ENCODE results near the gene EPS8L3. TPM values are rescaled to one million over a fixed set of nuclear protein-coding genes. Genes with fewer than 3 reads are reported as not detected.

The EPS8L3 gene
- total and polyA plus RNA-seq, 9 of the 15 experiments (the other 6 are each of a cell fraction or from before 2014, with no cell fraction given) = 0.09 to 0.42 (median 0.14) TPM; not detected in 5

- TF ChIP-seq MYC (IDR thresholded peaks at IDR 0.05; ENCODE audit: low read depth, low read length) (peak; percentile 54; the same call in 1 of the 2 replicates), MYC (CRISPR knock-in tag; IDR thresholded peaks at IDR 0.05; ENCODE audit: borderline replicate concordance, low read depth) (no peak), ZNF785 (CRISPR knock-in tag; IDR thresholded peaks at IDR 0.05) (no peak), CC2D1A (IDR thresholded peaks at IDR 0.05) (peak; percentile 85; the same call in 1 of the 2 replicates), POLR2AphosphoS5 (IDR thresholded peaks at IDR 0.05; ENCODE audit: control insufficient read depth, insufficient read depth, low read depth, low read length) (peak; percentile 79), NFE2 (IDR thresholded peaks at IDR 0.05; ENCODE audit: low read depth) (peak; percentile 52), CBX8 (IDR thresholded peaks at IDR 0.05; ENCODE audit: borderline replicate concordance, extremely low read depth, low read depth, low read length, poor library complexity, severe bottlenecking) (no peak), ESRRA (IDR thresholded peaks at IDR 0.05; ENCODE audit: borderline replicate concordance, low read depth) (peak; percentile 86; the same call in 1 of the 2 replicates), DPF2 (IDR thresholded peaks at IDR 0.05) (peak; percentile 88), PTTG1 (tag; IDR thresholded peaks at IDR 0.05; ENCODE audit: low read depth) (no peak), ZBED1 (IDR thresholded peaks at IDR 0.05) (no peak), ZBTB40 (IDR thresholded peaks at IDR 0.05) (no peak), ZBTB40 (CRISPR knock-in tag; IDR thresholded peaks at IDR 0.05) (no peak), EP300 (IDR thresholded peaks at IDR 0.05; ENCODE audit: low read length) (peak; percentile 82), MYBL2 (IDR thresholded peaks at IDR 0.05; ENCODE audit: low read depth) (no peak; the same call in 1 of the 2 replicates), MYBL2 (CRISPR knock-in tag; IDR thresholded peaks at IDR 0.05; ENCODE audit: borderline replicate concordance) (no peak)
- TF ChIP-seq, protein P1, sequence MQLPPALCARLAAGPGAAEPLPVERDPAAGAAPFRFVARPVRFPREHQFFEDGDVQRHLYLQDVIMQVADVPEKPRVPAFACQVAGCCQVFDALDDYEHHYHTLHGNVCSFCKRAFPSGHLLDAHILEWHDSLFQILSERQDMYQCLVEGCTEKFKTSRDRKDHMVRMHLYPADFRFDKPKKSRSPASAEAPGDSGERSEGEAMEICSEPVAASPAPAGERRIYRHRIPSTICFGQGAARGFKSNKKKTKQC (CRISPR knock-in tag; IDR thresholded peaks at IDR 0.05) = no peak
- TF ChIP-seq, protein P2, sequence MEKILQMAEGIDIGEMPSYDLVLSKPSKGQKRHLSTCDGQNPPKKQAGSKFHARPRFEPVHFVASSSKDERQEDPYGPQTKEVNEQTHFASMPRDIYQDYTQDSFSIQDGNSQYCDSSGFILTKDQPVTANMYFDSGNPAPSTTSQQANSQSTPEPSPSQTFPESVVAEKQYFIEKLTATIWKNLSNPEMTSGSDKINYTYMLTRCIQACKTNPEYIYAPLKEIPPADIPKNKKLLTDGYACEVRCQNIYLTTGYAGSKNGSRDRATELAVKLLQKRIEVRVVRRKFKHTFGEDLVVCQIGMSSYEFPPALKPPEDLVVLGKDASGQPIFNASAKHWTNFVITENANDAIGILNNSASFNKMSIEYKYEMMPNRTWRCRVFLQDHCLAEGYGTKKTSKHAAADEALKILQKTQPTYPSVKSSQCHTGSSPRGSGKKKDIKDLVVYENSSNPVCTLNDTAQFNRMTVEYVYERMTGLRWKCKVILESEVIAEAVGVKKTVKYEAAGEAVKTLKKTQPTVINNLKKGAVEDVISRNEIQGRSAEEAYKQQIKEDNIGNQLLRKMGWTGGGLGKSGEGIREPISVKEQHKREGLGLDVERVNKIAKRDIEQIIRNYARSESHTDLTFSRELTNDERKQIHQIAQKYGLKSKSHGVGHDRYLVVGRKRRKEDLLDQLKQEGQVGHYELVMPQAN (IDR thresholded peaks at IDR 0.05; ENCODE audit: borderline replicate concordance) = no peak
Observed at GRCh38 chr1:109725510-109725909, 38.2 kb downstream of the EPS8L3 start (continued).
